ENCODE data around the gene GNAQ. TPM values are rescaled to one million over a fixed set of nuclear protein-coding genes. Genes with fewer than 3 reads are reported as not detected.

GNAQ gene
- total and polyA plus RNA-seq, 2 donors from 2014 or later, result 16.2 to 83.4 TPM

- no peak for TF ChIP-seq CTCF (IDR thresholded peaks at IDR 0.05; ENCODE audit: borderline replicate concordance, extremely low read depth, insufficient read depth)
- intact Hi-C loops (cut with DNase I), result no loop called here
- H3K9ac ChIP-seq (ENCODE audit: low read length in 3 of 3), result no peak overlapping the region
- H3K9me3 ChIP-seq (ENCODE audit: control insufficient read depth in 2 of 3, insufficient read depth in 1 of 3, low read length in 3 of 3), result no peaks in the 10 kb centered on the region
- DNase-seq (no peak), FAIRE-seq (no peak)
- H3K36me3 ChIP-seq (ENCODE audit: control insufficient read depth in 2 of 3, insufficient read depth in 3 of 3, low read length in 3 of 3), result no peaks in the 10 kb centered on the region
- H3K4me1 ChIP-seq (ENCODE audit: control insufficient read depth in 2 of 3, insufficient read depth in 2 of 3, low read depth in 1 of 3, low read length in 3 of 3), result peaks cover 0 to 5% (median 4%) of the 10 kb centered on the region in 3 donors
- H3K27me3 ChIP-seq (ENCODE audit: control insufficient read depth, insufficient read depth, low read length), result no peaks in the 10 kb centered on the region
- no peak overlapping the region for H3K27ac ChIP-seq (ENCODE audit: low read depth in 2 of 2, low read length in 2 of 2)
- no peak overlapping the region for H3K4me3 ChIP-seq (ENCODE audit: low read length in 3 of 3)
These were observed 2.3 kb upstream of the GNAQ start for GRCh38 chr9:78033870-78034269.

- H3K27me3 ChIP-seq (ENCODE audit: control insufficient read depth, insufficient read depth, low read length), result no peaks in the 10 kb centered on the region
- peak overlapping the region; percentile 61 to 92 (median 89) for H3K9ac ChIP-seq (ENCODE audit: low read length in 3 of 3)
- no peaks in the 10 kb centered on the region for H3K36me3 ChIP-seq (ENCODE audit: control insufficient read depth in 2 of 3, insufficient read depth in 3 of 3, low read length in 3 of 3)
- H3K4me1 ChIP-seq (ENCODE audit: control insufficient read depth in 2 of 3, insufficient read depth in 2 of 3, low read depth in 1 of 3, low read length in 3 of 3), result peaks cover 0 to 8% (median 4%) of the 10 kb centered on the region in 3 donors
- peak in 2 of 5 donors; percentile 22 to 36 for DNase-seq
- no peaks in the 10 kb centered on the region for H3K9me3 ChIP-seq (ENCODE audit: control insufficient read depth in 2 of 3, insufficient read depth in 1 of 3, low read length in 3 of 3)
- H3K27ac ChIP-seq (ENCODE audit: low read depth in 2 of 2, low read length in 2 of 2), result peak overlapping the region; percentile 85 to 91
- FAIRE-seq, result no peak
- no peak for TF ChIP-seq CTCF (IDR thresholded peaks at IDR 0.05; ENCODE audit: borderline replicate concordance, extremely low read depth, insufficient read depth)
- intact Hi-C loops (cut with DNase I), result no loop called here
- peak overlapping the region; percentile 63 to 88 (median 78) for H3K4me3 ChIP-seq (ENCODE audit: low read length in 3 of 3)
These were observed 1.3 kb upstream of the GNAQ start for GRCh38 chr9:78032730-78033457.

- no peak for FAIRE-seq
- Histone ChIP-seq H3K4me3 (ENCODE audit: low read length in 3 of 3) (peak overlapping the region; percentile 63 to 88 (median 78)), H3K9ac (ENCODE audit: low read length in 3 of 3) (peak overlapping the region; percentile 61 to 92 (median 89)), H3K27ac (ENCODE audit: low read depth in 2 of 2, low read length in 2 of 2) (peak overlapping the region; percentile 85 to 91), H3K36me3 (ENCODE audit: control insufficient read depth in 2 of 3, insufficient read depth in 3 of 3, low read length in 3 of 3) (no peaks in the 10 kb centered on the region), H3K4me1 (ENCODE audit: control insufficient read depth in 2 of 3, insufficient read depth in 2 of 3, low read depth in 1 of 3, low read length in 3 of 3) (peaks cover under 1 to 8% (median 4%) of the 10 kb centered on the region in 3 donors), H3K27me3 (ENCODE audit: control insufficient read depth, insufficient read depth, low read length) (no peaks in the 10 kb centered on the region), H3K9me3 (ENCODE audit: control insufficient read depth in 2 of 3, insufficient read depth in 1 of 3, low read length in 3 of 3) (no peaks in the 10 kb centered on the region)
- intact Hi-C loops (cut with DNase I), result no loop called here
- no peak for TF ChIP-seq CTCF (IDR thresholded peaks at IDR 0.05; ENCODE audit: borderline replicate concordance, extremely low read depth, insufficient read depth)
- peak; percentile 97 to 98 (median 97) for DNase-seq
These were observed 500 bp upstream of the GNAQ start for GRCh38 chr9:78031893-78032729.
